Smooth muscle cell of trachea (primary cell): ENCODE results near the gene GOLPH3. TPM values are rescaled to one million over a fixed set of nuclear protein-coding genes. Genes with fewer than 3 reads are reported as not detected.

Source experiments
- total RNA-seq: library from RNA; depleted of rRNA; stranded (reverse); fragments of >200 nt; gene quantifications from 2 replicates; pipeline ENCODE4 v1.2.1, GENCODE V29; 2014

The GOLPH3 gene
- total RNA-seq = 103 and 142 TPM in 2 replicates

DNA sequence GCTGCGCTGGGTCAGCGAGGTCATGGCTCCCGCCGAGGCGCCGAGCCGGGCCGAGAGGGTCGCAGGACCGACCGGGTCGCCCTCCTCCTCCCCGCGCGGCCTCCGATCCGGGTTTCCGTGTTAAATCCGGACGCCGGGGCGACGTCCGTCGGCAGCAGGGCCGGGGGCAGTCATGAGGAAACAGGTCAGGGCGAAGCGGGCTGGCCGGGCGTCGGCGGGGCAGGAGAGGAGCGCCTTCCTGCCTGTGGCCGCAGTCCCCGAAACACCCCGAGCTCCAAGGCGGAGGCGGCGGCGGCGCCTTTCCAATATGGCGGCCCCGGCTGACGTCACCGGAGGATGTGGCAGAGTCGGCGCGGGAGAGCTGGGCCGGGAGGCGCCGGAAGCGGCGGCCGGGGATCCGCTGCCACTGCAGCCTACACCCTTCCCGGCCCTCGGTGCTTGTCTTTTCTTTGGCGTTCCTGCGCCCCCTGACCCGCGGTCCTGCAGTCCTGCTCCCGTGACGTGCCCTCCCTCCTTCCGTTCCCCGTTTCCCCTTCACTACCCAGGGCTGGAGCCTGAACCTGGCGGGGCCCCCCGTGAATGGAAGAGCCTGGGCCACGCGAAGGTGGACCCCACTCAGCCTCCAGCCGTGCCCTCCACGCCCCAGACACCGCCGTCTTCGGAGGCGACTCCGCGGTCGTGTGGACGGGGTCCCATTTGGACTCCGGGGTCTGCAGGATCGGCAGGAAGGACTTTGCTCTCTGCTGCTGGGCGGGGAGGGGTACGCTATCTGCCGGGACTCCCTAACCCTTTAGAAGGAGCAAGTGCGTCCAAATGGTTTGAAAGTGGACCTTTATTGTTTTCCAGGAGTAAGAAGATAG, at the start of gene GOLPH3:
TSS of gene GOLPH3 (minus strand) at position 309 of the 860 bp plus-strand sequence. CDS start at position 24, 285 bp downstream.

Other genes starting within 250 kb of the GOLPH3 start
- gene MTMR12, start 138.6 kb upstream of the GOLPH3 start, total RNA-seq = 20.3 and 27.8 TPM in 2 replicates